Right lobe of liver (tissue), 6 donors: ENCODE results near the gene RARB. TPM values are rescaled to one million over a fixed set of nuclear protein-coding genes. Genes with fewer than 3 reads are reported as not detected.
A peak's percentile ranks its signal among the peaks of the same experiment; 100 is the strongest.

Experiments used
- ATAC-seq, 4 donors: fragments of 200-7000 bp; cut with Tn5 transposase; one replicate each; pipeline ENCODE4 v1.9.1; 2020; ENCODE audit warnings: mild to moderate bottlenecking in 4 of 4, moderate library complexity in 4 of 4
- DNase-seq, 3 donors: peaks; one replicate each; pipeline ENCODE4 v3.0.0-alpha.2; 2020
- H3K27ac ChIP-seq, 3 donors: fragments of 200-600 bp; one replicate each; pipeline ENCODE4 v1.8.0; 2022
- H3K27me3 ChIP-seq, 2 donors: fragments of 200-600 bp; one replicate each; pipeline ENCODE4 v1.8.0; 2022
- H3K36me3 ChIP-seq, 4 donors: fragments of 200-600 bp; sonication (generic) in 1 of 4; one replicate each; pipeline versions ENCODE4 v1.5.1 to v1.8.0; 2017 to 2022; ENCODE audit warnings: control low read depth in 1 of 4
- H3K4me1 ChIP-seq, 4 donors: fragments of 200-600 bp; sonication (generic) in 1 of 4; one replicate each; pipeline versions ENCODE4 v1.5.1 to v1.8.0; 2017 to 2022; ENCODE audit warnings: control low read depth in 1 of 4
- H3K4me3 ChIP-seq, 3 donors: fragments of 200-600 bp; one replicate each; pipeline ENCODE4 v1.8.0; 2022
- H3K9me3 ChIP-seq, 4 donors: fragments of 200-600 bp; sonication (generic) in 1 of 4; one replicate each; pipeline versions ENCODE4 v1.5.1 to v1.8.0; 2017 to 2022; ENCODE audit warnings: control low read depth in 1 of 4
- POLR2A ChIP-seq: fragments of 450-650 bp; IDR thresholded peaks from one replicate; pipeline ENCODE4 v1.6.1; 2017; ENCODE audit warnings: antibody characterized with exemption, mild to moderate bottlenecking
- WGBS: methylation state at CpG from one replicate; pipeline ENCODE4 v1.1.6; 2018; ENCODE audit warnings: low coverage, low lambda C conversion rate; ENCODE audit not compliant: insufficient coverage; ENCODE audit errors: missing lambda C conversion rate; 5-methylcytosine and 5-hydroxymethylcytosine counted together
- intact Hi-C, 2 donors: fragments of 100-400 bp; cut with DNase I; formaldehyde crosslinking; loops; one replicate each; pipeline versions ENCODE4 v1.11.2 to v1.14.1; 2022
- total RNA-seq, 6 experiments: library from RNA; depleted of rRNA in 2 of 6; stranded (reverse); fragments of >200 nt in 2 of 6; fragmentation: NEBNext Ultra II Directional in 3 of 6; extraction: Animal tissue kit (Norgen Biotek cat#: 25700) in 3 of 6; gene quantifications; one replicate each; pipeline versions ENCODE4 v1.1.0 to v1.2.4, GENCODE V29; 2016 to 2023
- TF ChIP-seq, protein P1 (sequence below), 4 donors: fragments of 200-600 bp in 3 of 4; fragments of 450-650 bp in 1 of 4; IDR thresholded peaks; one replicate each; pipeline versions ENCODE4 v1.5.1 to v1.8.0; 2016 to 2022; ENCODE audit warnings: antibody characterized with exemption in 4 of 4, mild to moderate bottlenecking in 2 of 4
- donor health status: DM: no; HTN: yes; CAD: no.
- donor health status: DM: no; HTN: no; CAD: no.
- donor health status: DM: no; HTN: no; CAD: no.
- donor health status: DM: no; HTN: yes; CAD: no.
- donor health status: DM: no; HTN: yes; CAD: no.

The RARB gene
- total RNA-seq, 6 experiments from 2014 or later: 1.2 to 2.8 (median 2.1) TPM

DNA sequence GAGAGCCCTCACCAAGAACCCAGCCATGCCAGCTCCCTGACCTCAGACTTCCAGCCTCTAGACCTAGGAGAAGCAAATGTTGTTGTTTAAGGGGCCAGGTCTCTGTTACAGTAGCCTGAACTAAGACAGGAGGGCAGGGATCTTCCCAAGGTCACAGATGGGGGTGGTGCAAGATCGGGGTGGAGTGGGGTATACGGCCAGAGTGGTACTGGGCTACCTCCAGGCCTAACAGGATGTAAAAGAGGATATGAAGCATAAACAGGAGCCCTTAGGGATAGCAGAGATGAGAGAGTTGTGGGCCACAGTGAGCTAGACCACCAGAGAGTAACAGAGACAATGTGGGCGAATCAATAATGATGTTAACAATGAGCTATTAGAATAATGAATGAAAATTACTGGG, 153.8 kb downstream of the RARB start:
- no peak for DNase-seq
- no peak for ATAC-seq
- Histone ChIP-seq H3K4me1 (peaks cover 0 to 8% (median 0%) of the 10 kb centered on the region in 4 donors), H3K4me3 (no peak overlapping the region), H3K36me3 (no peaks in the 10 kb centered on the region), H3K27ac (no peak overlapping the region), H3K9me3 (no peaks in the 10 kb centered on the region), H3K27me3 (no peaks in the 10 kb centered on the region)
- intact Hi-C loops: no loop called here
- 97% methylated on average over 3 of the region's 3 CpGs for WGBS
- TF ChIP-seq, protein P1, sequence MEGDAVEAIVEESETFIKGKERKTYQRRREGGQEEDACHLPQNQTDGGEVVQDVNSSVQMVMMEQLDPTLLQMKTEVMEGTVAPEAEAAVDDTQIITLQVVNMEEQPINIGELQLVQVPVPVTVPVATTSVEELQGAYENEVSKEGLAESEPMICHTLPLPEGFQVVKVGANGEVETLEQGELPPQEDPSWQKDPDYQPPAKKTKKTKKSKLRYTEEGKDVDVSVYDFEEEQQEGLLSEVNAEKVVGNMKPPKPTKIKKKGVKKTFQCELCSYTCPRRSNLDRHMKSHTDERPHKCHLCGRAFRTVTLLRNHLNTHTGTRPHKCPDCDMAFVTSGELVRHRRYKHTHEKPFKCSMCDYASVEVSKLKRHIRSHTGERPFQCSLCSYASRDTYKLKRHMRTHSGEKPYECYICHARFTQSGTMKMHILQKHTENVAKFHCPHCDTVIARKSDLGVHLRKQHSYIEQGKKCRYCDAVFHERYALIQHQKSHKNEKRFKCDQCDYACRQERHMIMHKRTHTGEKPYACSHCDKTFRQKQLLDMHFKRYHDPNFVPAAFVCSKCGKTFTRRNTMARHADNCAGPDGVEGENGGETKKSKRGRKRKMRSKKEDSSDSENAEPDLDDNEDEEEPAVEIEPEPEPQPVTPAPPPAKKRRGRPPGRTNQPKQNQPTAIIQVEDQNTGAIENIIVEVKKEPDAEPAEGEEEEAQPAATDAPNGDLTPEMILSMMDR (IDR thresholded peaks at IDR 0.05): no peak
- no peak for TF ChIP-seq POLR2A

DNA sequence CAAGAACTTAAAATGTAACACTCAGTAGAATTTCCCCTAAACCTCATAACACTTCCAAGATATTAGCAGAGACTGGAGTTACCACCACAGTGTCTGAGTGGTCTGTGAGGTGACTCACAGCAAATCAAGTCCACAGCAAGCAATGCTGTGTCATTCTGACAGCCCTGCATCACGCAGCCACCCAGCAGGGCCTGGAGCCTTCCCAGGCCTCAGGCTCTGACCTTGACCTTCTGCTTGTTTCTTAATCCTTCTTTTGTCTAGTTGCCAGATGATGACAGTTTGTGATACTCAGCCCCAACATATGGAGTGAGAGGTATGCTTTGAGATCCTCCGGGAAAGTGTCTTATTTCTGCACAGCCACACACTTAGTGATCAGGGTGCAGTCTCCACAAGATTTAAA, 154.2 kb downstream of the RARB start:
- intact Hi-C loops: no loop called here
- Histone ChIP-seq H3K4me1 (peaks cover 0 to 8% (median 0%) of the 10 kb centered on the region in 4 donors), H3K36me3 (no peaks in the 10 kb centered on the region), H3K27me3 (no peaks in the 10 kb centered on the region), H3K27ac (no peak overlapping the region), H3K9me3 (no peaks in the 10 kb centered on the region), H3K4me3 (no peak overlapping the region)
- ATAC-seq: peak in 3 of 4 donors; percentile 51 to 86 (median 53)
- DNase-seq: no peak
- 81% methylated on average over 2 of the region's 2 CpGs for WGBS
- TF ChIP-seq, protein P1 (IDR thresholded peaks at IDR 0.05): no peak
- TF ChIP-seq POLR2A: no peak

DNA sequence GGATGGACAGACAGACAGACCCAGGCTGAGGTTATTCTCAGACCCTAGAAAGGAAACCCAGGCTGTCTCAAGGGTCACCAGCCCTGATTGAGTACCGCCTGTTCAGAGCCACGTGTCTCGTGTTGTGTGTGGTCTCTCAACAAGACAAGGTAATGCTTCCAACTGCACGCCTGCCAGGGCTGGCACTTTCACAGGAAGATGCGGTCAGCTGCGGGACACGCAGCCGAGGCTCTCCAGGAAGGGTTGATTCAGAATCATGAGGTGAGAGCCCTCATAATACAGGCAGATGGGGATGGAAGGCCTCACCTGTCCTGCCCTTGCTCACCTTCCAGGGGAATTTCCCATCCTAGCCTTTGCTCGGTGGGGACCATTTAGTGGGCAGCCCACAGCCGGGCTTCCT, 155.3 kb downstream of the RARB start:
- no peak for DNase-seq
- H3K4me1 ChIP-seq: peaks cover 0 to 8% (median 0%) of the 10 kb centered on the region in 4 donors
- TF ChIP-seq, protein P1 (IDR thresholded peaks at IDR 0.05): no peak
- no peak for TF ChIP-seq POLR2A
- H3K36me3 ChIP-seq: no peaks in the 10 kb centered on the region
- no peaks in the 10 kb centered on the region for H3K27me3 ChIP-seq
- H3K27ac ChIP-seq: no peak overlapping the region
- H3K9me3 ChIP-seq: no peaks in the 10 kb centered on the region
- 93% methylated on average over 2 of the region's 10 CpGs for WGBS
- no peak overlapping the region for H3K4me3 ChIP-seq
- no peak for ATAC-seq
- intact Hi-C loops: no loop called here

DNA sequence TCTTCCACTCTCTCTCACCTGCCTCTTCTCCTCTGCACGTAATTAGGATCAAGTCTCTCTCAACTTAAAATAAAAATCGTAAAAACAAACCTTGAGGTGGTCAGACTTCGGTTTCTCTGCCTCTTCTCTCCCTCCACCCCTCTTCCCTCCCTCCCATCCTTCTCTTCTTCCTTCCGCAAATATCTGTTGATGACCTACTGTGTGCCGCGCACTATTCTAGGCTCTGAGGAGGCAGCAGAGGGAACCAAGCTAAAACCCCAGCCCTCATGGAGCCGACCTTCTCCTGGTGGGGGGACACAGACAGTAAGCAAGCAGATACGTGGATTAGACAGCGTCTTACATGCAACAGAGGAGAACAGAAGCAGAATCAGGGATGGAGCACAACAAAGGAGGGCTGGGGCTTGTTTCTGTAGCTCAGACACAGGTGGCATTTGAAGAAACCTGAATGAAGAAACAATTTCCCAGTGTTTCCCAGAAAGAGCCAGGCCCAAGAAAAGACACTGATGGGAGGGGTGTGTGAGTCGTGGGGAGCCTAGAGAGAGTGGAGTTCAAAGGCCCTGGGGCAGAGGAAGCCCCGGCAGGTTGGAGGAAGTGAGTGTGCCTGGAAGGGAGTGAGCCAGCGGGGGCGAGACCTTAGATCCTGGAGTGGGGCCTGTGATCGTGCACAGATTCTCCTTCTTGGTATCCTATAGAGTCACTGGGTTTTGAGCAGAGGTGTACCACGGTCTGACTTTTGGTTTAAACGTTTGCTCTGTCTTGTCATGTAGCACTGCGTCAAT, 156.1 kb downstream of the RARB start:
- DNase-seq: no peak
- TF ChIP-seq, protein P1 (IDR thresholded peaks at IDR 0.05): no peak
- TF ChIP-seq POLR2A: no peak
- intact Hi-C loops: no loop called here

More for the DNA sequence above, 156.1 kb downstream of the RARB start:
- Histone ChIP-seq H3K27me3 (no peaks in the 10 kb centered on the region), H3K36me3 (no peaks in the 10 kb centered on the region), H3K9me3 (no peaks in the 10 kb centered on the region), H3K4me3 (no peak overlapping the region), H3K27ac (no peak overlapping the region), H3K4me1 (peaks cover 0 to 8% (median 0%) of the 10 kb centered on the region in 4 donors)
- ATAC-seq: no peak
- WGBS: 83% methylated on average over 11 of the region's 17 CpGs
